ENCODE data around the gene OS9. TPM values are rescaled to one million over a fixed set of nuclear protein-coding genes. Genes with fewer than 3 reads are reported as not detected.

Gene OS9
- total RNA-seq, 1 experiment from 2014 or later, result 186 TPM

- no peak overlapping the region for H3K27ac ChIP-seq (ENCODE audit: low read length)
- ChIA-PET CTCF (no interaction called here), POLR2A (no interaction called here)
- no peaks in the 10 kb centered on the region for H3K4me1 ChIP-seq (ENCODE audit: control insufficient read depth, insufficient read depth, low read length)
- in situ Hi-C loops (cut with HindIII; ENCODE audit: low pct_unique_long_range_greater_than_20kb, low sequenced_read_pairs), result no loop called here
- no TSS peak for BruUV-seq (replicated peaks)
- H3K36me3 ChIP-seq (ENCODE audit: control insufficient read depth, insufficient read depth, low read length), result no peaks in the 10 kb centered on the region
- intact Hi-C loops (cut with micrococcal nuclease; ENCODE audit: unreplicated experiment), result no loop called here
- ATAC-seq (no peak), DNase-seq (ENCODE audit: low read depth, low spot score) (no peak)
- H3K4me3 ChIP-seq (ENCODE audit: low read depth in 2 of 2, low read length in 2 of 2), result no peak overlapping the region
- no peaks in the 10 kb centered on the region for H3K27me3 ChIP-seq (ENCODE audit: control insufficient read depth, insufficient read depth, low read length)
- TF ChIP-seq POLR2AphosphoS5 (IDR thresholded peaks at IDR 0.05; ENCODE audit: low read depth, low read length) (no peak), REST (IDR thresholded peaks at IDR 0.05; ENCODE audit: insufficient read depth in 1 of 2, low read depth in 2 of 2, low read length in 1 of 2) (no peak), SIN3A (IDR thresholded peaks at IDR 0.05; ENCODE audit: borderline replicate concordance, insufficient read depth, low read depth, low read length) (no peak), TCF7L2 (IDR thresholded peaks at IDR 0.05; ENCODE audit: low read depth, low read length) (no peak)
- TF ChIP-seq, protein P1, sequence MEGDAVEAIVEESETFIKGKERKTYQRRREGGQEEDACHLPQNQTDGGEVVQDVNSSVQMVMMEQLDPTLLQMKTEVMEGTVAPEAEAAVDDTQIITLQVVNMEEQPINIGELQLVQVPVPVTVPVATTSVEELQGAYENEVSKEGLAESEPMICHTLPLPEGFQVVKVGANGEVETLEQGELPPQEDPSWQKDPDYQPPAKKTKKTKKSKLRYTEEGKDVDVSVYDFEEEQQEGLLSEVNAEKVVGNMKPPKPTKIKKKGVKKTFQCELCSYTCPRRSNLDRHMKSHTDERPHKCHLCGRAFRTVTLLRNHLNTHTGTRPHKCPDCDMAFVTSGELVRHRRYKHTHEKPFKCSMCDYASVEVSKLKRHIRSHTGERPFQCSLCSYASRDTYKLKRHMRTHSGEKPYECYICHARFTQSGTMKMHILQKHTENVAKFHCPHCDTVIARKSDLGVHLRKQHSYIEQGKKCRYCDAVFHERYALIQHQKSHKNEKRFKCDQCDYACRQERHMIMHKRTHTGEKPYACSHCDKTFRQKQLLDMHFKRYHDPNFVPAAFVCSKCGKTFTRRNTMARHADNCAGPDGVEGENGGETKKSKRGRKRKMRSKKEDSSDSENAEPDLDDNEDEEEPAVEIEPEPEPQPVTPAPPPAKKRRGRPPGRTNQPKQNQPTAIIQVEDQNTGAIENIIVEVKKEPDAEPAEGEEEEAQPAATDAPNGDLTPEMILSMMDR (IDR thresholded peaks at IDR 0.05), result no peak
- peaks cover 6% of the 10 kb centered on the region; the same call in 1 of the 2 replicates for H3K9me3 ChIP-seq (ENCODE audit: control insufficient read depth, insufficient read depth, low read depth, low read length)
These were observed 36.2 kb upstream of the OS9 start for GRCh38 chr12:57657744-57658143.

GRCh38 chr12:57658890-57659289 lies 35.0 kb upstream of the OS9 start:
- ATAC-seq (no peak), DNase-seq (ENCODE audit: low read depth, low spot score) (no peak)
- no TSS peak for BruUV-seq (replicated peaks)
- CTCF ChIA-PET, result interaction anchor here (0.7 kb wide), 1 partner anchor 85 kb away, joined by 3 read pairs; no protein-coding TSS in a partner anchor
- POLR2A ChIA-PET, result no interaction called here
- no peak for TF ChIP-seq REST (IDR thresholded peaks at IDR 0.05; ENCODE audit: insufficient read depth in 1 of 2, low read depth in 2 of 2, low read length in 1 of 2)
- no peaks in the 10 kb centered on the region for H3K4me1 ChIP-seq (ENCODE audit: control insufficient read depth, insufficient read depth, low read length)
- intact Hi-C loops (cut with micrococcal nuclease; ENCODE audit: unreplicated experiment), result no loop called here
- H3K27ac ChIP-seq (ENCODE audit: low read length), result no peak overlapping the region
- in situ Hi-C loops (cut with HindIII; ENCODE audit: low pct_unique_long_range_greater_than_20kb, low sequenced_read_pairs), result no loop called here
- H3K9me3 ChIP-seq (ENCODE audit: control insufficient read depth, insufficient read depth, low read depth, low read length), result peaks cover 6% of the 10 kb centered on the region; the same call in 1 of the 2 replicates
- no peak overlapping the region for H3K4me3 ChIP-seq (ENCODE audit: low read depth in 2 of 2, low read length in 2 of 2)
- no peaks in the 10 kb centered on the region for H3K36me3 ChIP-seq (ENCODE audit: control insufficient read depth, insufficient read depth, low read length)
- no peaks in the 10 kb centered on the region for H3K27me3 ChIP-seq (ENCODE audit: control insufficient read depth, insufficient read depth, low read length)
